HCT116 (cell line): ENCODE data around the gene TRPM3. TPM values are rescaled to one million over a fixed set of nuclear protein-coding genes. Genes with fewer than 3 reads are reported as not detected.

Source experiments
- ATAC-seq: fragments of 200-7000 bp; cut with Tn5 transposase; 2 replicates; pipeline ENCODE4 v1.9.1; 2020; ENCODE audit warnings: mild to moderate bottlenecking, moderate library complexity
- BruUV-seq: library from RNA; stranded (reverse); fragments of 400-500 nt; replicated peaks from 2 replicates; lab custom pipeline; 2021; lab: Mats Ljungman, UMichigan
- CTCF ChIA-PET: fragments of 300-600 bp; sonication (Branson Sonifier 250); formaldehyde crosslinking; loops from one replicate; lab custom pipeline; 2021; ENCODE audit warnings: antibody characterized with exemption; lab: Charles Lee
- POLR2A ChIA-PET: fragments of 300-600, 350-600 bp; sonication (Branson Sonifier 250); formaldehyde crosslinking; loops from one replicate; lab custom pipeline; 2021; ENCODE audit warnings: antibody characterized with exemption; lab: Charles Lee
- RAD21 ChIA-PET, 2 experiments: fragments of 300-600 bp; sonication (Branson Sonifier 250); formaldehyde crosslinking; loops; one replicate each; lab custom pipeline; 2023; ENCODE audit warnings: low total read pairs in 2 of 2; ENCODE audit not compliant: uncharacterized antibody in 2 of 2, unreplicated experiment in 2 of 2, low non-redundant PET in 1 of 2; lab: Charles Lee
- DNase-seq: peaks from one replicate; pipeline ENCODE4 v3.0.0-alpha.2; 2010; ENCODE audit warnings: low read depth, low spot score
- H2AFZ ChIP-seq: fragments of 200-600 bp; shearing (Covaris generic), sonication (generic); 2 replicates; pipeline ENCODE4 v1.6.1; 2017; ENCODE audit warnings: low read depth, mixed run types, mixed read lengths, antibody characterized with exemption, low read length; ENCODE audit not compliant: poor library complexity, severe bottlenecking
- H3K27ac ChIP-seq: 2 replicates; pipeline ENCODE4 v1.5.1; 2012; ENCODE audit warnings: low read depth, low read length
- H3K27me3 ChIP-seq: fragments of 200-600 bp; sonication (generic); 2 replicates; pipeline ENCODE4 v1.6.1; 2016; ENCODE audit warnings: mixed run types, low read length, mixed read lengths; ENCODE audit not compliant: insufficient read depth
- H3K36me3 ChIP-seq, 2 experiments: fragments of 200-500 bp in 1 of 2; fragments of 200-600 bp in 1 of 2; sonication (Bioruptor generic) in 1 of 2; sonication (generic) in 1 of 2; 2 replicates each; pipeline versions ENCODE4 v1.5.1 to v1.6.1; 2014 to 2016; ENCODE audit warnings: low read length in 2 of 2, inconsistent platforms in 1 of 2, mixed read lengths in 1 of 2, mixed run types in 1 of 2; ENCODE audit not compliant: insufficient read depth in 2 of 2, control insufficient read depth in 1 of 2
- H3K4me1 ChIP-seq, 2 experiments: fragments of 200-600 bp in 1 of 2; sonication (generic) in 1 of 2; 2 replicates each; pipeline versions ENCODE4 v1.5.1 to v1.6.1; 2012 to 2017; ENCODE audit warnings: low read length in 2 of 2, inconsistent platforms in 1 of 2, mild to moderate bottlenecking in 1 of 2, mixed read lengths in 1 of 2, mixed run types in 1 of 2, moderate library complexity in 1 of 2; ENCODE audit not compliant: insufficient read depth in 2 of 2, control insufficient read depth in 1 of 2
- H3K4me2 ChIP-seq: fragments of 200-600 bp; sonication (generic); 2 replicates; pipeline ENCODE4 v1.6.1; 2017; ENCODE audit warnings: mixed run types, low read length, mixed read lengths
- H3K4me3 ChIP-seq, 2 experiments: fragments of 200-600 bp in 1 of 2; sonication (generic) in 1 of 2; replicated peaks in 1 of 2; 2 replicates each; pipeline ENCODE4 v1.5.1; 2011 to 2016; ENCODE audit warnings: low read length in 2 of 2, control low read depth in 1 of 2, low read depth in 1 of 2, mild to moderate bottlenecking in 1 of 2, mixed read lengths in 1 of 2, mixed run types in 1 of 2
- H3K79me2 ChIP-seq: fragments of 200-600 bp; sonication (generic); 2 replicates; pipeline ENCODE4 v1.6.1; 2017; ENCODE audit warnings: mild to moderate bottlenecking, mixed run types, low read length, moderate library complexity, mixed read lengths; ENCODE audit not compliant: insufficient read depth
- H3K9ac ChIP-seq: fragments of 200-600 bp; sonication (generic); 2 replicates; pipeline ENCODE4 v1.6.1; 2016; ENCODE audit warnings: low read length, mixed read lengths
- H3K9me2 ChIP-seq: fragments of 200-600 bp; sonication (generic), shearing (Covaris generic); 2 replicates; pipeline ENCODE4 v1.6.1; 2017; ENCODE audit warnings: mixed run types, mild to moderate bottlenecking, moderate library complexity; ENCODE audit not compliant: insufficient read depth
- H3K9me3 ChIP-seq, 2 experiments: fragments of 200-500 bp in 1 of 2; fragments of 200-600 bp in 1 of 2; sonication (Bioruptor generic) in 1 of 2; sonication (generic) in 1 of 2; 2 replicates each; pipeline ENCODE4 v1.6.1; 2014 to 2017; ENCODE audit warnings: low read length in 2 of 2, mixed read lengths in 2 of 2, inconsistent platforms in 1 of 2, low read depth in 1 of 2, mild to moderate bottlenecking in 1 of 2, mixed run types in 1 of 2, moderate library complexity in 1 of 2; ENCODE audit not compliant: control insufficient read depth in 1 of 2, insufficient read depth in 1 of 2
- H4K20me1 ChIP-seq: fragments of 200-600 bp; sonication (generic), shearing (Covaris generic); 2 replicates; pipeline ENCODE4 v1.6.1; 2017; ENCODE audit warnings: mixed run types, mild to moderate bottlenecking, moderate library complexity; ENCODE audit not compliant: insufficient read depth
- EZH2phosphoT487 ChIP-seq: fragments of 200-600 bp; IDR thresholded peaks from 2 replicates; pipeline ENCODE4 v1.6.1; 2018; ENCODE audit warnings: antibody characterized with exemption, borderline replicate concordance
- FOSL1 ChIP-seq: IDR thresholded peaks from 2 replicates; pipeline ENCODE4 v1.6.1; 2012; ENCODE audit warnings: low read depth
- POLR2A ChIP-seq: IDR thresholded peaks from 2 replicates; pipeline ENCODE4 v1.7.0; 2011; ENCODE audit warnings: borderline replicate concordance; ENCODE audit not compliant: insufficient read depth, insufficient read length; ENCODE audit errors: extremely low read depth
- POLR2AphosphoS5 ChIP-seq: IDR thresholded peaks from 2 replicates; pipeline ENCODE4 v1.6.1; 2011; ENCODE audit warnings: mild to moderate bottlenecking, low read depth, low read length, moderate library complexity
- RAD21 ChIP-seq: IDR thresholded peaks from 2 replicates; pipeline ENCODE4 v1.6.1; 2012; ENCODE audit warnings: low read depth, mild to moderate bottlenecking
- SIN3A ChIP-seq: IDR thresholded peaks from 2 replicates; pipeline ENCODE4 v1.6.1; 2012; ENCODE audit warnings: low read depth
- TCF7L2 ChIP-seq: IDR thresholded peaks from 2 replicates; pipeline ENCODE4 v1.7.0; 2011; ENCODE audit warnings: borderline replicate concordance, inconsistent platforms; ENCODE audit not compliant: insufficient read depth, insufficient read length; ENCODE audit errors: extremely low read depth
- YY1 ChIP-seq: IDR thresholded peaks from 2 replicates; pipeline ENCODE4 v1.6.1; 2011; ENCODE audit warnings: low read length, low read depth, moderate library complexity, mild to moderate bottlenecking; ENCODE audit not compliant: insufficient replicate concordance; ENCODE audit errors: extremely low read depth
- ZNF274 ChIP-seq: fragments of 200-500 bp; sonication (Bioruptor generic); IDR thresholded peaks from 2 replicates; pipeline ENCODE4 v1.6.1; 2014; ENCODE audit warnings: mild to moderate bottlenecking, low read depth, low read length, inconsistent platforms
- intact Hi-C: fragments of 100-400 bp; cut with micrococcal nuclease; formaldehyde crosslinking; loops from 2 replicates; pipeline ENCODE4 v1.10.0; 2022
- total RNA-seq: library from RNA; stranded (reverse); gene quantifications from one replicate; pipeline ENCODE4 v1.2.1, GENCODE V29; 2021; ENCODE audit not compliant: unreplicated experiment
- TF ChIP-seq, protein P1 (sequence below): IDR thresholded peaks from 2 replicates; pipeline ENCODE4 v1.6.1; 2011; ENCODE audit warnings: mild to moderate bottlenecking, low read length, moderate library complexity; ENCODE audit not compliant: insufficient replicate concordance; ENCODE audit errors: extremely low read depth

The TRPM3 gene
- total RNA-seq, 1 experiment from 2014 or later: not detected

DNA sequence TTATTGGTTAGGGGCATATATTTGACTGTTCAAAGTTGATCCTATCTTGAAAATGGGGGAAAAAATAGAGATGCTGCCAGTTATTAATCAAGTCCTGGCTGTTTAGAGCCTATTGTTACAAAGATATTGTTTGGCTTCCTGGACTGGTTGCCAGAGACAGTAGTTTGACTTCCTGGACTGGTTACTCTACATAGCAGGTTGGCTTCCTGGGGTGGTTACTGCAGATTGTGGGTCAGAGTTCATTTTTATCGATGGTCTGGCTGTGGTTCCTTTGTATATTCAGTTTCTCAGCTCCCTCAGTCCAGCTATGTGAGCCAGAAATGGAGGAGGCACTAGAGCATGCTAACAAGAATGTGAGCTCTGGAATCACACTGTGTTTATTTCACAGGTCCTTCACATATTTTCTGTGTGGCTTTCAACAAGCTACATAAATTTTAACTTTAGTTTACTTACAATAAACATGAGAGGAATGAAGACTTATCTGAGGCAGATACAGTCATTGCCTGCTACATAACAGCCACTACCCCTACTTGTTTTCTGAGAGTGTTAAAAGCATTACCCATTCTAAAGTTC is 137.6 kb downstream of the TRPM3 start:
- Histone ChIP-seq H3K4me3 (no peak overlapping the region), H3K27ac (no peak overlapping the region), H3K27me3 (peaks cover 23% of the 10 kb centered on the region), H3K9me2 (0 out of 2 replicates have a peak, but pooled peaks cover 3% of the 10 kb centered on the region), H3K4me2 (no peak overlapping the region), H4K20me1 (no peaks in the 10 kb centered on the region), H3K9ac (no peak overlapping the region), H3K79me2 (no peaks in the 10 kb centered on the region), H3K36me3 (no peaks in the 10 kb centered on the region), H3K9me3 (no peaks in the 10 kb centered on the region), H2AFZ (no peak overlapping the region), H3K4me1 (no peaks in the 10 kb centered on the region)
- no TSS peak for BruUV-seq
- ChIA-PET RAD21 (no interaction called here), CTCF (no interaction called here), POLR2A (no interaction called here)
- intact Hi-C loops: no loop called here
- TF ChIP-seq FOSL1: no peak
- no peak for TF ChIP-seq TCF7L2
- no peak for TF ChIP-seq POLR2AphosphoS5
- no peak for ATAC-seq
- no peak for DNase-seq

DNA sequence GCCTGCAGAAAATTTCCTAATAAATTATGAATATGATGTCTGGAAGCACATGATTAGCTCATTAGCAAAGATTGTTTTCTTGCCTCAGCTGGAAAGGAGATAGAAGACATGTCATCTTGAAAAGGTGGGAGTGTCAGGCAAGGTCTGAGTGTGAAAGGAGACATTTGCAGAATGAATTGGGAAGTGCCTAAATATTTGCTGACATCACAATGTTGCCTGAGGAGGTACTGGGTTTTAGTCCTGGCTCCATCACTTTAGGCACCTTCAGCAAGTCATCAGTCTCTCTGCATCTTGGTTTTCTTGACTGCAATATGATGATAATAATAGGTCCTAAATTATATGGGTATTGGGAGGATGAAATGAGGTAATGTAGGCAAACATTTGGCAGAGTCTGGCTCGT is 140.1 kb downstream of the TRPM3 start:
- no peaks in the 10 kb centered on the region for H4K20me1 ChIP-seq
- H3K27me3 ChIP-seq: peaks cover 22% of the 10 kb centered on the region; the same call in 1 of the 2 replicates
- H3K27ac ChIP-seq: no peak overlapping the region
- POLR2A ChIA-PET: interaction anchor here (0.8 kb wide), 1 partner anchor 26 kb away, joined by 3 read pairs; no protein-coding TSS in a partner anchor
- no peak overlapping the region for H2AFZ ChIP-seq
- no peak for DNase-seq
- BruUV-seq: no TSS peak
- H3K36me3 ChIP-seq: no peaks in the 10 kb centered on the region
- CTCF ChIA-PET: no interaction called here
- TF ChIP-seq YY1: no peak
- no peak for TF ChIP-seq SIN3A
- no peak for TF ChIP-seq RAD21
- TF ChIP-seq, protein P1, sequence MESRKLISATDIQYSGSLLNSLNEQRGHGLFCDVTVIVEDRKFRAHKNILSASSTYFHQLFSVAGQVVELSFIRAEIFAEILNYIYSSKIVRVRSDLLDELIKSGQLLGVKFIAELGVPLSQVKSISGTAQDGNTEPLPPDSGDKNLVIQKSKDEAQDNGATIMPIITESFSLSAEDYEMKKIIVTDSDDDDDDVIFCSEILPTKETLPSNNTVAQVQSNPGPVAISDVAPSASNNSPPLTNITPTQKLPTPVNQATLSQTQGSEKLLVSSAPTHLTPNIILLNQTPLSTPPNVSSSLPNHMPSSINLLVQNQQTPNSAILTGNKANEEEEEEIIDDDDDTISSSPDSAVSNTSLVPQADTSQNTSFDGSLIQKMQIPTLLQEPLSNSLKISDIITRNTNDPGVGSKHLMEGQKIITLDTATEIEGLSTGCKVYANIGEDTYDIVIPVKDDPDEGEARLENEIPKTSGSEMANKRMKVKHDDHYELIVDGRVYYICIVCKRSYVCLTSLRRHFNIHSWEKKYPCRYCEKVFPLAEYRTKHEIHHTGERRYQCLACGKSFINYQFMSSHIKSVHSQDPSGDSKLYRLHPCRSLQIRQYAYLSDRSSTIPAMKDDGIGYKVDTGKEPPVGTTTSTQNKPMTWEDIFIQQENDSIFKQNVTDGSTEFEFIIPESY: no peak
- TF ChIP-seq POLR2A: no peak
- TF ChIP-seq EZH2phosphoT487: no peak
- TF ChIP-seq ZNF274: no peak
- H3K9me2 ChIP-seq: no peaks in the 10 kb centered on the region
- no peak overlapping the region for H3K9ac ChIP-seq
- no peaks in the 10 kb centered on the region for H3K9me3 ChIP-seq
- intact Hi-C loops: no loop called here
- H3K4me2 ChIP-seq: no peak overlapping the region
- H3K79me2 ChIP-seq: no peaks in the 10 kb centered on the region
- H3K4me3 ChIP-seq: no peak overlapping the region
- no peak for ATAC-seq
- RAD21 ChIA-PET: no interaction called here
- no peaks in the 10 kb centered on the region for H3K4me1 ChIP-seq
